GM12891 (cell line): ENCODE results near the gene JPH2.

Experiments
- POLR2A ChIP-seq: IDR thresholded peaks from 2 replicates; pipeline ENCODE4 v1.6.1; 2011; ENCODE audit warnings: low read depth, low read length, control low read depth
- POLR2AphosphoS5 ChIP-seq: IDR thresholded peaks from 2 replicates; pipeline ENCODE4 v1.6.1; 2011; ENCODE audit warnings: low read depth, low read length, control low read depth
- TAF1 ChIP-seq: IDR thresholded peaks from 2 replicates; pipeline ENCODE4 v1.6.1; 2011; ENCODE audit warnings: low read depth, low read length, control low read depth

DNA sequence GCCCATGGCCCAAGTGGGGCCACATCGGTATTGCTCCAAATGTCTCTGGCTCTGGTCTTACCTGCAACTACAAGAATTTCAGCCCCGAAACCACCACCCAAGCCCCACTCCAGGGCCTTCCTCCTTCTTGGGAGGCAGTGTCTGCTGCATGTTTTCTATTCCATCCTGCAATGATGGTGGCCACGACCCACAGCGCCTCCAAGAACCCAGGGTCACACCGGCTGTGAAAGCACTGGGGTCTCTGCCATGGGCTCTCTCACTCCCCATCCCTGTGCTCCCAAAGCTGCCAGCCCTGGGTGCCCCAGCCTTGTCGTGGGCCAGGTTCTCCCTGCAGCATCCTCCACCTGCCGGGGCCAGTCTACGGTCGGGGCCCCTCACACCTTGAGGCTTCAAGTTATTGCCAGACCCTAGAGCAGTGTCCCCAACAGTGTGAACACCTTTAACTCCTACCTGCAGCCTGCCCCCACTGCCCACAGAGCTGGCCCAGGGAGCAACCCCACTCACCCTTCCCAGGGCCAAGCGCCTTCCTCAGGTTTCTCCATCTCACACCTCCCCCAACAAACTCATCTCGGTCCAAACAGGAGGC is 115.4 kb downstream of the JPH2 start:
- TF ChIP-seq POLR2A (no peak), TAF1 (no peak), POLR2AphosphoS5 (no peak)
